HCT116 (cell line): ENCODE measurements around the gene METTL17. TPM values are rescaled to one million over a fixed set of nuclear protein-coding genes. Genes with fewer than 3 reads are reported as not detected.

Experiments
- ATAC-seq: fragments of 200-7000 bp; cut with Tn5 transposase; 2 replicates; pipeline ENCODE4 v1.9.1; 2020; ENCODE audit warnings: mild to moderate bottlenecking, moderate library complexity
- BruUV-seq: library from RNA; stranded (reverse); fragments of 400-500 nt; replicated peaks from 2 replicates; lab custom pipeline; 2021; lab: Mats Ljungman, UMichigan
- CTCF ChIA-PET: fragments of 300-600 bp; sonication (Branson Sonifier 250); formaldehyde crosslinking; loops from one replicate; lab custom pipeline; 2021; ENCODE audit warnings: antibody characterized with exemption; lab: Charles Lee
- POLR2A ChIA-PET: fragments of 300-600, 350-600 bp; sonication (Branson Sonifier 250); formaldehyde crosslinking; loops from one replicate; lab custom pipeline; 2021; ENCODE audit warnings: antibody characterized with exemption; lab: Charles Lee
- RAD21 ChIA-PET, 2 experiments: fragments of 300-600 bp; sonication (Branson Sonifier 250); formaldehyde crosslinking; loops; one replicate each; lab custom pipeline; 2023; ENCODE audit warnings: low total read pairs in 2 of 2; ENCODE audit not compliant: uncharacterized antibody in 2 of 2, unreplicated experiment in 2 of 2, low non-redundant PET in 1 of 2; lab: Charles Lee
- DNase-seq: peaks from one replicate; pipeline ENCODE4 v3.0.0-alpha.2; 2010; ENCODE audit warnings: low read depth, low spot score
- H2AFZ ChIP-seq: fragments of 200-600 bp; shearing (Covaris generic), sonication (generic); 2 replicates; pipeline ENCODE4 v1.6.1; 2017; ENCODE audit warnings: low read depth, mixed run types, mixed read lengths, antibody characterized with exemption, low read length; ENCODE audit not compliant: poor library complexity, severe bottlenecking
- H3K27ac ChIP-seq: 2 replicates; pipeline ENCODE4 v1.5.1; 2012; ENCODE audit warnings: low read depth, low read length
- H3K27me3 ChIP-seq: fragments of 200-600 bp; sonication (generic); 2 replicates; pipeline ENCODE4 v1.6.1; 2016; ENCODE audit warnings: mixed run types, low read length, mixed read lengths; ENCODE audit not compliant: insufficient read depth
- H3K36me3 ChIP-seq, 2 experiments: fragments of 200-500 bp in 1 of 2; fragments of 200-600 bp in 1 of 2; sonication (Bioruptor generic) in 1 of 2; sonication (generic) in 1 of 2; 2 replicates each; pipeline versions ENCODE4 v1.5.1 to v1.6.1; 2014 to 2016; ENCODE audit warnings: low read length in 2 of 2, inconsistent platforms in 1 of 2, mixed read lengths in 1 of 2, mixed run types in 1 of 2; ENCODE audit not compliant: insufficient read depth in 2 of 2, control insufficient read depth in 1 of 2
- H3K4me1 ChIP-seq, 2 experiments: fragments of 200-600 bp in 1 of 2; sonication (generic) in 1 of 2; 2 replicates each; pipeline versions ENCODE4 v1.5.1 to v1.6.1; 2012 to 2017; ENCODE audit warnings: low read length in 2 of 2, inconsistent platforms in 1 of 2, mild to moderate bottlenecking in 1 of 2, mixed read lengths in 1 of 2, mixed run types in 1 of 2, moderate library complexity in 1 of 2; ENCODE audit not compliant: insufficient read depth in 2 of 2, control insufficient read depth in 1 of 2
- H3K4me2 ChIP-seq: fragments of 200-600 bp; sonication (generic); 2 replicates; pipeline ENCODE4 v1.6.1; 2017; ENCODE audit warnings: mixed run types, low read length, mixed read lengths
- H3K4me3 ChIP-seq, 2 experiments: fragments of 200-600 bp in 1 of 2; sonication (generic) in 1 of 2; replicated peaks in 1 of 2; 2 replicates each; pipeline ENCODE4 v1.5.1; 2011 to 2016; ENCODE audit warnings: low read length in 2 of 2, control low read depth in 1 of 2, low read depth in 1 of 2, mild to moderate bottlenecking in 1 of 2, mixed read lengths in 1 of 2, mixed run types in 1 of 2
- H3K79me2 ChIP-seq: fragments of 200-600 bp; sonication (generic); 2 replicates; pipeline ENCODE4 v1.6.1; 2017; ENCODE audit warnings: mild to moderate bottlenecking, mixed run types, low read length, moderate library complexity, mixed read lengths; ENCODE audit not compliant: insufficient read depth
- H3K9ac ChIP-seq: fragments of 200-600 bp; sonication (generic); 2 replicates; pipeline ENCODE4 v1.6.1; 2016; ENCODE audit warnings: low read length, mixed read lengths
- H3K9me2 ChIP-seq: fragments of 200-600 bp; sonication (generic), shearing (Covaris generic); 2 replicates; pipeline ENCODE4 v1.6.1; 2017; ENCODE audit warnings: mixed run types, mild to moderate bottlenecking, moderate library complexity; ENCODE audit not compliant: insufficient read depth
- H3K9me3 ChIP-seq, 2 experiments: fragments of 200-500 bp in 1 of 2; fragments of 200-600 bp in 1 of 2; sonication (Bioruptor generic) in 1 of 2; sonication (generic) in 1 of 2; 2 replicates each; pipeline ENCODE4 v1.6.1; 2014 to 2017; ENCODE audit warnings: low read length in 2 of 2, mixed read lengths in 2 of 2, inconsistent platforms in 1 of 2, low read depth in 1 of 2, mild to moderate bottlenecking in 1 of 2, mixed run types in 1 of 2, moderate library complexity in 1 of 2; ENCODE audit not compliant: control insufficient read depth in 1 of 2, insufficient read depth in 1 of 2
- H4K20me1 ChIP-seq: fragments of 200-600 bp; sonication (generic), shearing (Covaris generic); 2 replicates; pipeline ENCODE4 v1.6.1; 2017; ENCODE audit warnings: mixed run types, mild to moderate bottlenecking, moderate library complexity; ENCODE audit not compliant: insufficient read depth
- CEBPB ChIP-seq: IDR thresholded peaks from 2 replicates; pipeline ENCODE4 v1.6.1; 2012; ENCODE audit warnings: low read depth
- CTCF ChIP-seq, 3 experiments: fragments of 200-600 bp in 1 of 3; sonication (generic) in 1 of 3; IDR thresholded peaks in 2 of 3; conservative IDR thresholded peaks in 1 of 3; 2 replicates each; pipeline ENCODE4 v1.5.1; 2012 to 2017; ENCODE audit warnings: low read depth in 2 of 3, low read length in 2 of 3, antibody characterized with exemption in 1 of 3, borderline replicate concordance in 1 of 3, control low read depth in 1 of 3, mild to moderate bottlenecking in 1 of 3, mixed read lengths in 1 of 3, mixed run types in 1 of 3, moderate library complexity in 1 of 3; ENCODE audit not compliant: insufficient read depth in 1 of 3
- EGR1 ChIP-seq: IDR thresholded peaks from 2 replicates; pipeline ENCODE4 v1.6.1; 2012; ENCODE audit warnings: low read depth
- ELF1 ChIP-seq: IDR thresholded peaks from 2 replicates; pipeline ENCODE4 v1.6.1; 2012; ENCODE audit warnings: low read depth, borderline replicate concordance
- EZH2 ChIP-seq: fragments of 200-600 bp; sonication (generic); IDR thresholded peaks from 2 replicates; pipeline ENCODE4 v1.6.1; 2017; ENCODE audit warnings: antibody characterized with exemption, mixed run types
- EZH2phosphoT487 ChIP-seq: fragments of 200-600 bp; IDR thresholded peaks from 2 replicates; pipeline ENCODE4 v1.6.1; 2018; ENCODE audit warnings: antibody characterized with exemption, borderline replicate concordance
- JUND ChIP-seq: IDR thresholded peaks from 2 replicates; pipeline ENCODE4 v1.6.1; 2012
- MAX ChIP-seq: IDR thresholded peaks from 2 replicates; pipeline ENCODE4 v1.6.1; 2012
- POLR2A ChIP-seq: IDR thresholded peaks from 2 replicates; pipeline ENCODE4 v1.7.0; 2011; ENCODE audit warnings: borderline replicate concordance; ENCODE audit not compliant: insufficient read depth, insufficient read length; ENCODE audit errors: extremely low read depth
- POLR2AphosphoS5 ChIP-seq: IDR thresholded peaks from 2 replicates; pipeline ENCODE4 v1.6.1; 2011; ENCODE audit warnings: mild to moderate bottlenecking, low read depth, low read length, moderate library complexity
- RAD21 ChIP-seq: IDR thresholded peaks from 2 replicates; pipeline ENCODE4 v1.6.1; 2012; ENCODE audit warnings: low read depth, mild to moderate bottlenecking
- REST ChIP-seq: IDR thresholded peaks from 2 replicates; pipeline ENCODE4 v1.6.1; 2012; ENCODE audit warnings: low read depth
- SIN3A ChIP-seq: IDR thresholded peaks from 2 replicates; pipeline ENCODE4 v1.6.1; 2012; ENCODE audit warnings: low read depth
- SP1 ChIP-seq: IDR thresholded peaks from 2 replicates; pipeline ENCODE4 v1.6.1; 2012; ENCODE audit warnings: low read depth
- SRF ChIP-seq: IDR thresholded peaks from 2 replicates; pipeline ENCODE4 v1.6.1; 2012; ENCODE audit warnings: low read depth
- TCF7L2 ChIP-seq: IDR thresholded peaks from 2 replicates; pipeline ENCODE4 v1.7.0; 2011; ENCODE audit warnings: borderline replicate concordance, inconsistent platforms; ENCODE audit not compliant: insufficient read depth, insufficient read length; ENCODE audit errors: extremely low read depth
- YY1 ChIP-seq: IDR thresholded peaks from 2 replicates; pipeline ENCODE4 v1.6.1; 2011; ENCODE audit warnings: low read length, low read depth, moderate library complexity, mild to moderate bottlenecking; ENCODE audit not compliant: insufficient replicate concordance; ENCODE audit errors: extremely low read depth
- ZBTB33 ChIP-seq: IDR thresholded peaks from 2 replicates; pipeline ENCODE4 v1.6.1; 2011; ENCODE audit warnings: mild to moderate bottlenecking, low read length, moderate library complexity; ENCODE audit not compliant: insufficient replicate concordance; ENCODE audit errors: extremely low read depth
- ZFX ChIP-seq: fragments of 450-650 bp; IDR thresholded peaks from 2 replicates; pipeline ENCODE4 v1.6.1; 2017
- ZNF274 ChIP-seq: fragments of 200-500 bp; sonication (Bioruptor generic); IDR thresholded peaks from 2 replicates; pipeline ENCODE4 v1.6.1; 2014; ENCODE audit warnings: mild to moderate bottlenecking, low read depth, low read length, inconsistent platforms
- intact Hi-C: fragments of 100-400 bp; cut with micrococcal nuclease; formaldehyde crosslinking; loops from 2 replicates; pipeline ENCODE4 v1.10.0; 2022
- total RNA-seq: library from RNA; stranded (reverse); gene quantifications from one replicate; pipeline ENCODE4 v1.2.1, GENCODE V29; 2021; ENCODE audit not compliant: unreplicated experiment

The METTL17 gene
- total RNA-seq, 1 experiment from 2014 or later, result 93.5 TPM

- H3K79me2 ChIP-seq, result no peaks in the 10 kb centered on the region
- H3K4me2 ChIP-seq, result no peak overlapping the region
- ATAC-seq (no peak), DNase-seq (no peak)
- no peak overlapping the region for H3K9ac ChIP-seq
- BruUV-seq, result no TSS peak
- peaks cover 7 to 11% of the 10 kb centered on the region in 2 experiments; a peak in 2 of 4 replicates for H3K4me1 ChIP-seq
- no peak overlapping the region for H3K4me3 ChIP-seq
- no peaks in the 10 kb centered on the region for H3K27me3 ChIP-seq
- no peak for TF ChIP-seq RAD21
- no peak for TF ChIP-seq SRF
- no peak for TF ChIP-seq POLR2AphosphoS5
- TF ChIP-seq ZFX, result no peak
- no peak for TF ChIP-seq EGR1
- TF ChIP-seq MAX, result no peak
- no peak for TF ChIP-seq CTCF (IDR thresholded peaks at IDR 0.05 in 2 of 3, conservative IDR thresholded peaks at IDR 0.05 in 1 of 3; ENCODE audit: borderline replicate concordance in 1 of 3, insufficient read depth in 1 of 3, low read depth in 2 of 3, low read length in 2 of 3)
- no peak for TF ChIP-seq CEBPB
- no peak for TF ChIP-seq EZH2
- no peak for TF ChIP-seq ELF1
- TF ChIP-seq EZH2phosphoT487, result no peak
- no peak for TF ChIP-seq SP1
- no peak for TF ChIP-seq JUND
- TF ChIP-seq ZBTB33, result no peak
- TF ChIP-seq YY1, result no peak
- TF ChIP-seq POLR2A, result no peak
- TF ChIP-seq REST, result no peak
- no peak for TF ChIP-seq SIN3A
- TF ChIP-seq TCF7L2, result no peak
- TF ChIP-seq ZNF274, result no peak
- no peaks in the 10 kb centered on the region; a peak in 1 of 4 replicates for H3K36me3 ChIP-seq
- intact Hi-C loops, result loop anchor here (10.0 kb wide), 1 partner anchor 535 kb away; no protein-coding TSS in a partner anchor
- ChIA-PET POLR2A (no interaction called here), CTCF (interaction anchor here (1.4 kb wide), 1 partner anchor 162 kb away, joined by 4 read pairs; no protein-coding TSS in a partner anchor), RAD21 (no interaction called here)
- no peaks in the 10 kb centered on the region for H3K9me2 ChIP-seq
- no peaks in the 10 kb centered on the region for H4K20me1 ChIP-seq
- H3K27ac ChIP-seq, result no peak overlapping the region
- H3K9me3 ChIP-seq, result no peaks in the 10 kb centered on the region
- H2AFZ ChIP-seq, result no peak overlapping the region
Observed at GRCh38 chr14:21019366-21019765, 29.6 kb downstream of the METTL17 start.
